NCI-H2196 treated with DMSO at 0.1 percent for 48 hours (cell line): ENCODE results near the gene LGALS9B.
"Not testable (repeated sequence)": the region's sequence is repeated elsewhere in the genome, so short reads cannot be mapped to it uniquely, and the experiment has no call there.

Experiments used
- DNase-seq: peaks from one replicate; lab custom pipeline; 2025; ENCODE audit not compliant: unreplicated experiment; lab: John Stamatoyannopoulos, UW

LGALS9B gene

GRCh38 chr17:20417492-20418080 is 49.8 kb downstream of the LGALS9B start:
- not testable (repeated sequence) for DNase-seq

- DNase-seq = not testable (repeated sequence)
Measured at GRCh38 chr17:20416381-20416911, 50.9 kb downstream of the LGALS9B start.

- not testable (repeated sequence) for DNase-seq
Measured at GRCh38 chr17:20415479-20415878, 51.9 kb downstream of the LGALS9B start.

- not testable (repeated sequence) for DNase-seq
Measured at GRCh38 chr17:20401306-20402022, 65.9 kb downstream of the LGALS9B start.

GRCh38 chr17:20400559-20401305 is 66.6 kb downstream of the LGALS9B start:
- not testable (repeated sequence) for DNase-seq
